Astrocyte (in vitro differentiated cells and primary cell): ENCODE measurements around the gene FBXO11.

Experiments
- CTCF ChIP-seq: IDR thresholded peaks from 2 replicates; pipeline ENCODE4 v1.5.1; 2011; ENCODE audit warnings: low read depth, mild to moderate bottlenecking, inconsistent platforms, low read length, moderate library complexity; ENCODE audit not compliant: insufficient read depth
- EZH2 ChIP-seq: IDR thresholded peaks from 2 replicates; pipeline ENCODE4 v1.6.1; 2012; ENCODE audit warnings: mild to moderate bottlenecking, low read length, inconsistent platforms; ENCODE audit not compliant: insufficient read depth

DNA sequence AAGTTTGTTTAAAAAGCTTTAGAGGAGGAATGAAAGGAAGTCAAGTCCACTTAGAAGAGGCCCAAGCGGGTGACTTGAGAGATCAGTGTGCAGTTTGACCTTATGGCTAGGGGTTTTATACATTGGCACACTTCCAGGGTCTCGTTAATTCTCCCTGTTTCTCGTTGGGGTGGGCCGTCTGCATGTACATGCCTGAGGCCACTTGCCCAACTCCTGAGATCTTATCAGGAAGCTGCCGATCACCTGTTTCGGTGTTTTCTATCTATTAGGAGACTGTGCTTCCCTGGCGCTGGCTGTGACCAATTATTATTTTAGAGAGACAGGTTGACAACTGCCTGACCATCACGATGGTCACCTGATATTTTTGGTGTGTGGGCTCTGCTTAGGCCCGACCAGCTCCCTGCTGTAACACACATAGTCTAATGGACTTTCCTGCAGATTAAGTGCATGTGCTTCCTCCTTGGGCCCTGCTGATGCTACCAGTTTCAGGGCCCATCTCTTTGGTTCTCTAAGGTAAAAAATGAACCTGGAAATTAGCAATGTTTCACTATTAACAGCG, 154.4 kb downstream of the FBXO11 start:
- TF ChIP-seq CTCF (no peak), EZH2 (no peak)
